ENCODE results near the gene NMNAT1. TPM values are rescaled to one million over a fixed set of nuclear protein-coding genes. Genes with fewer than 3 reads are reported as not detected.
"Not testable (repeated sequence)": the region's sequence is repeated elsewhere in the genome, so short reads cannot be mapped to it uniquely, and the experiment has no call there.

NMNAT1 gene
- total RNA-seq, 3 donors from 2014 or later (not counting 1 experiment from before 2014, with no cell fraction given), result 2.6 to 4.7 (median 2.9) TPM

DNA sequence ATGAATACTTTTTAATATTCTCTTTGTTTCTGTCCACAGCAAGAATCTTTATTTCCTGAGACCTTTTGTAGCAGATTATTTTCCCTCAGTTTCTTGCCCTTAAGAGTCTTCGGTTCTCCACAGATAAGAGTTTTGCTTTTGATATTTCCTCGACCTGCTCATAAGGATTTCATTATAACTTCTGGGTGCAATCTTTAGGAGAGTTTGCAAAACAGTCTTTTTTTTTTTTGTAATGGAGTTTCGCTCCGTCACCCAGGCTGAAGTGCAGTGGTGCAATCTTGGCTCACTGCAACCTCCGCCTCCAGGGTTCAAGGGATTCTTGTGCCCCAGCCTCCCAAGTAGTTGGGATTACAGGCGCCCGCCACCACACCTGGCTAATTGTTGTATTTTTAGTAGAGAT lies 79.4 kb downstream of the NMNAT1 start:
- DNase-seq, result no peak
- no peak overlapping the region for H3K27ac Mint-ChIP-seq
- H3K4me3 ChIP-seq (ENCODE audit: low read length), result no peak overlapping the region

DNA sequence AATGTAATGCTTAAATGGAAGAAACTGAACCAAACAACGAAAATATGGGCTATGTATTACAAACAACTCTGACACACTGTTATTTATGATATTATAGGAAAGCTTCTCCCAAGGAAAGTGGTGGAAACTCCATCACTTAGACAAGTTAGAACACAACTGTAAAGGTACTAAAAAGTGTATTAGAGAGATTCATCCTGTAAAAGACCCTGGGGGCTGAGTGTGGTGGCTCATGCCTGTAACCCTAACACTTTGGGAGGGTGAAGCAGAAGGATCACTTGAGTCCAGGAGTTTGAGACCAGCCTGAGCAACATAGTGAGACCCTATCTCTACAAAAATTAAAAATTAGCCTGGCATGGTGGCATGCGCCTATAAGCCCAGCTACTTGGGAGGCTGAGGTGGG lies 82.1 kb downstream of the NMNAT1 start:
- no peak overlapping the region for H3K4me3 Mint-ChIP-seq
- ATAC-seq (no peak), DNase-seq (no peak)
- H3K9me3 ChIP-seq (ENCODE audit: control insufficient read depth, insufficient read depth, low read length), result no peaks in the 10 kb centered on the region
- WGBS (ENCODE audit: insufficient coverage), result 100% methylated on average over 1 of the region's 2 CpGs
- TF ChIP-seq, protein P1, sequence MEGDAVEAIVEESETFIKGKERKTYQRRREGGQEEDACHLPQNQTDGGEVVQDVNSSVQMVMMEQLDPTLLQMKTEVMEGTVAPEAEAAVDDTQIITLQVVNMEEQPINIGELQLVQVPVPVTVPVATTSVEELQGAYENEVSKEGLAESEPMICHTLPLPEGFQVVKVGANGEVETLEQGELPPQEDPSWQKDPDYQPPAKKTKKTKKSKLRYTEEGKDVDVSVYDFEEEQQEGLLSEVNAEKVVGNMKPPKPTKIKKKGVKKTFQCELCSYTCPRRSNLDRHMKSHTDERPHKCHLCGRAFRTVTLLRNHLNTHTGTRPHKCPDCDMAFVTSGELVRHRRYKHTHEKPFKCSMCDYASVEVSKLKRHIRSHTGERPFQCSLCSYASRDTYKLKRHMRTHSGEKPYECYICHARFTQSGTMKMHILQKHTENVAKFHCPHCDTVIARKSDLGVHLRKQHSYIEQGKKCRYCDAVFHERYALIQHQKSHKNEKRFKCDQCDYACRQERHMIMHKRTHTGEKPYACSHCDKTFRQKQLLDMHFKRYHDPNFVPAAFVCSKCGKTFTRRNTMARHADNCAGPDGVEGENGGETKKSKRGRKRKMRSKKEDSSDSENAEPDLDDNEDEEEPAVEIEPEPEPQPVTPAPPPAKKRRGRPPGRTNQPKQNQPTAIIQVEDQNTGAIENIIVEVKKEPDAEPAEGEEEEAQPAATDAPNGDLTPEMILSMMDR (IDR thresholded peaks at IDR 0.05), result no peak
- H3K36me3 Mint-ChIP-seq, result no peaks in the 10 kb centered on the region
- no peak overlapping the region for H3K4me3 ChIP-seq (ENCODE audit: low read length)
- H3K27me3 ChIP-seq (ENCODE audit: control insufficient read depth, insufficient read depth, low read length), result no peaks in the 10 kb centered on the region
- no peaks in the 10 kb centered on the region for H3K9me3 Mint-ChIP-seq
- no peak overlapping the region for H3K27ac ChIP-seq (ENCODE audit: low read length)
- peaks cover 0 to 3% of the 10 kb centered on the region in 2 donors for H3K27me3 Mint-ChIP-seq (ENCODE audit: low read depth in 2 of 2)
- no peak overlapping the region for H3K27ac Mint-ChIP-seq
- H3K4me1 ChIP-seq (ENCODE audit: control insufficient read depth, insufficient read depth, low read length), result no peaks in the 10 kb centered on the region
- intact Hi-C loops (cut with micrococcal nuclease), result no loop called here
- H3K4me1 Mint-ChIP-seq, result no peaks in the 10 kb centered on the region
- no peaks in the 10 kb centered on the region for H3K36me3 ChIP-seq (ENCODE audit: control insufficient read depth, insufficient read depth, low read length)

More for the DNA sequence above, 79.4 kb downstream of the NMNAT1 start:
- Histone ChIP-seq H3K27ac (ENCODE audit: low read length) (no peak overlapping the region), H3K27me3 (ENCODE audit: control insufficient read depth, insufficient read depth, low read length) (no peaks in the 10 kb centered on the region), H3K4me1 (ENCODE audit: control insufficient read depth, insufficient read depth, low read length) (no peaks in the 10 kb centered on the region), H3K9me3 (ENCODE audit: control insufficient read depth, insufficient read depth, low read length) (no peaks in the 10 kb centered on the region), H3K36me3 (ENCODE audit: control insufficient read depth, insufficient read depth, low read length) (no peaks in the 10 kb centered on the region)
- peaks cover 0 to 3% of the 10 kb centered on the region in 2 donors for H3K27me3 Mint-ChIP-seq (ENCODE audit: low read depth in 2 of 2)
- intact Hi-C loops (cut with micrococcal nuclease), result no loop called here
- ATAC-seq, result no peak
- no peak overlapping the region for H3K4me3 Mint-ChIP-seq
- no peaks in the 10 kb centered on the region for H3K36me3 Mint-ChIP-seq
- TF ChIP-seq, protein P1 (IDR thresholded peaks at IDR 0.05), result no peak
- no peaks in the 10 kb centered on the region for H3K9me3 Mint-ChIP-seq
- H3K4me1 Mint-ChIP-seq, result no peaks in the 10 kb centered on the region
- WGBS (ENCODE audit: insufficient coverage), result 95% methylated on average over 7 of the region's 7 CpGs

DNA sequence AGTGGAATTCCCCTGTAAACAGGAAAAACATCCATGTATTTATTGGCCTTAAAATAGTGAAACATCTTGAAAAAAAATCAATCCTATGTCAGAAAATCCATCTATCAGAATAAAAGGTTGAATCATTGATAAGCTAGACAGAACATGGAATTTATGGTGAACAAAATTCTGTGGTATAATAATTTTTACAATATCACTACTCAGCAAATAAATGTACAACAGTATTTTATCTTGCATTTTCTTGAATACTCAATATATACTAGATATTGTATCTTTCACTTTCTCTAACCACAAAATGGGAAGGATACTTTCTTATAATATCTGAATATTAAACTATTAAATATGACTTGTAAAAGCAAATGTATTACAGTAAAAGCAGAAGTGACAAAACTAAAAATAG lies 83.8 kb downstream of the NMNAT1 start:
- TF ChIP-seq, protein P1 (IDR thresholded peaks at IDR 0.05), result no peak
- peaks cover 0 to 3% of the 10 kb centered on the region in 2 donors for H3K27me3 Mint-ChIP-seq (ENCODE audit: low read depth in 2 of 2)
- no peak for ATAC-seq

DNA sequence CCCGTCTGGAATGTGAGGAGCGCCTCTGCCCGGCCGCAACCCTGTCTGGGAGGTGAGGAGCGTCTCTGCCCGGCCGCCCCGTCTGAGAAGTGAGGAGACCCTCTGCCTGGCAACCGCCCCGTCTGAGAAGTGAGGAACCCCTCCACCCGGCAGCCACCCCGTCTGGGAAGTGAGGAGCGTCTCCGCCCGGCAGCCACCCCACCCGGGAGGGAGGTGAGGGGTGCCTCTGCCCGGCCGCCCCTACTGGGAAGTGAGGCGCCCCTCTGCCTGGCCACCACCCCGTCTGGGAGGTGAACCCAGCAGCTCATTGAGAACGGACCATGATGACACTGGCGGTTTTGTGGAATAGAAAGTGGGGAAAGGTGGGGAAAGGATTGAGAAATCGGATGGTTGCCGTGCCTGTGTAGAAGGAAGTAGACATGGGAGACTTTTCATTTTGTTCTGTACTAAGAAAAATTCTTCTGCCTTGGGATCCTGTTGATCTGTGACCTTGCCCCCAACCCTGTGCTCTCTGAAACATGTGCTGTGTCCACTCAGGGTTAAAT lies 85.8 kb downstream of the NMNAT1 start:
- WGBS (ENCODE audit: insufficient coverage), result 92% methylated on average over 24 of the region's 24 CpGs
- H3K27ac Mint-ChIP-seq; H3K36me3 Mint-ChIP-seq; H3K4me3 Mint-ChIP-seq; H3K27me3 ChIP-seq (ENCODE audit: control insufficient read depth, insufficient read depth, low read length); H3K27ac ChIP-seq (ENCODE audit: low read length); H3K9me3 Mint-ChIP-seq; intact Hi-C loops (cut with micrococcal nuclease); H3K4me3 ChIP-seq (ENCODE audit: low read length); DNase-seq; H3K36me3 ChIP-seq (ENCODE audit: control insufficient read depth, insufficient read depth, low read length); H3K27me3 Mint-ChIP-seq (ENCODE audit: low read depth in 2 of 2); H3K9me3 ChIP-seq (ENCODE audit: control insufficient read depth, insufficient read depth, low read length); ATAC-seq: not testable (repeated sequence)
- H3K4me1 ChIP-seq (ENCODE audit: control insufficient read depth, insufficient read depth, low read length), result peaks cover 11% of the 10 kb centered on the region
- peaks cover 17% of the 10 kb centered on the region in 2 donors for H3K4me1 Mint-ChIP-seq

More for the DNA sequence above, 83.8 kb downstream of the NMNAT1 start:
- H3K4me3 Mint-ChIP-seq, result no peak overlapping the region
- DNase-seq, result no peak
- H3K27me3 ChIP-seq (ENCODE audit: control insufficient read depth, insufficient read depth, low read length), result no peaks in the 10 kb centered on the region
- H3K4me1 Mint-ChIP-seq, result peaks cover 1% of the 10 kb centered on the region in 2 donors
- H3K4me1 ChIP-seq (ENCODE audit: control insufficient read depth, insufficient read depth, low read length), result peaks cover under 1% of the 10 kb centered on the region
- no peaks in the 10 kb centered on the region for H3K9me3 ChIP-seq (ENCODE audit: control insufficient read depth, insufficient read depth, low read length)
- H3K4me3 ChIP-seq (ENCODE audit: low read length), result no peak overlapping the region
- no peaks in the 10 kb centered on the region for H3K9me3 Mint-ChIP-seq
- no peak overlapping the region for H3K27ac ChIP-seq (ENCODE audit: low read length)
- H3K36me3 Mint-ChIP-seq, result no peaks in the 10 kb centered on the region
- no peak overlapping the region for H3K27ac Mint-ChIP-seq
- H3K36me3 ChIP-seq (ENCODE audit: control insufficient read depth, insufficient read depth, low read length), result no peaks in the 10 kb centered on the region
- intact Hi-C loops (cut with micrococcal nuclease), result no loop called here
